ENCODE results near the gene HAUS8.

The HAUS8 gene

DNA sequence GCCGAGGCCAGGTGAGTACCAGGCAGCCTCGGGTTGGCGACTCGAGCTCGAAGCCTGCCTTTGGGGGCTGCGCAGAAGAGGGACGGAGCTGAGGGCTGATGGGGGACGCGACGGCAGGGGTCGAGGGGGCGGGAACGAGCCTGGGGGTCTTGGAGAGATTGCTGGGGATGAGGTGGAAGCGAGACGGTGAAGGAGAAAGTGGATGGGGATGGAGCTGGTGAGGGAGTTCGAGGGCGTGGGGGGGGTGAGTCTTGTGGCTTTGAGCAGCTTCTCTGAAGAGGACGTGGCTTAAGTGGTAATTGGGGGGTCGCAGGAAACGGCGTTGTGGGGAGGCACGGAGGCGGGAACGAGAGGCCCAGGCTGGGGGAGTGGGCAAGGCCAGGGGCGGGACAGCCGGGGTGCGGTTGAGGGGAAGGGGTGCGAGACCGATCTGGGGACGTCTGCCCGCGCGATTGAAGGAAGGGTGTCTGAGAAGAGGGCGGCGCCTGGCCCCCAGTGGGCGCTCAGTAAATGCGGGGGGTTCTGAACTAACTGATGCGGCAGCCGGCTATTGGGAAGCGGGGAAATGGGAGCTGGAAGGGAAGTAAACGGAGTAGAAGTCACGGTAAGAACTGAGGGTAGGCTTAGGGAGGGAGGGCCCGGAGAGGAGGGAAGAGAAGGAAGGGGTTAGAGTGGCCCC lies 751 bp upstream of the HAUS8 start:
- DNase-seq (ENCODE audit: low read depth, low spot score), result peak; percentile 55

DNA sequence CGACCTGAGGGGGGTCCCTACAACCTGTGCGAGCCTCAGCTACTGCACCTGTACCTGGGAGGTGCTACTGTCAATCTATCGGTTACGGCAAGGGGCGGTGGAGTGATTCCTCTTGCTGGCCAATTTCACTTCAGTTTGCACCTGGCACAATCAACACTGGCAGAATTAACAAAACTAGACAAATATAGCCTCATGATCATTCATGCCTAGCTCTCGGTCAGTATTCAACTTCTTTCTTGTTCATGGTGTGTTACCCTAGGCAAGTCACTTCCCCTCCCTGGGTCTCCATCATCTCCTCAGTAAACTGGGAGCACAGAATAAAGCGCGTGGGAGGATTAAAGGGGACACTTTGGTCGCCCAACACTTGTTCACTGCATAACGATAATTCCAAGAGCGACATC lies 618 bp downstream of the HAUS8 start:
- DNase-seq (ENCODE audit: low read depth, low spot score), result no peak

DNA sequence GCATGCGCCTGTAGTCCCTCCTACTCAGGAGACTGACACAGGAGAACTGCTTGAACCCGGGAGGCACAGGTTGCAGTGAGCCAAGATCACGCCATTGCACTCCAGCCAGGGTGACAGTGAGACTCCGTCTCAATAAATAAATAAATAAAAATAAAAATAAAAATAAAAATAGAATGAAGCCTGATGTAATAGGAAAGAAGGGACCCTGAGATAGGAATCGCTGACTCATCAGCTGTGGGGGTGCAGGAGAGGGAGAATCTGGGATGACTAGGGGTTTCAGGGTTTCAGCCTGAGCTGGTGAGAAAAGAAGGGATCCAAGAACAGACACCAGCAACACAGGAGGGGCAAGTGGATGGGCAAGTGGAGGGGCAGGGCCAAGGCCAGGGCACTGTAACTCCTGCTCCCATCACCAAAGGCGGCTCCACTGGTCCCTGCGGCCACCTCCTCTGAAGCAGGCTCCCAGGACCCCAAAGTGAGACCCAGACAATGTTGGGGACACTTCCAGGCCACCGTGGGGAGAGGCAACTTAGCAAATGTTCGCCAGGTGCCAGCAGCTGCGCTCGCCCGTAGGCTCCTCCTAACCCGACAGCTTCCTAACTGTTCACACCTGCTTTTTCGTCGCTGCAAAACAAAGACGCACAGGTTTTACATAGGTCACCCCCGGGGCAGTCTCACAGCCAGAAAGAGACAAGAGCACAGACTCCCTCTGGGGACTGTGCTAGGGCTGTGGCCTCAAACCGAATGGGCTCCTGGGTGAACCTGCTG lies 1.2 kb downstream of the HAUS8 start:
- DNase-seq (ENCODE audit: low read depth, low spot score), result no peak

DNA sequence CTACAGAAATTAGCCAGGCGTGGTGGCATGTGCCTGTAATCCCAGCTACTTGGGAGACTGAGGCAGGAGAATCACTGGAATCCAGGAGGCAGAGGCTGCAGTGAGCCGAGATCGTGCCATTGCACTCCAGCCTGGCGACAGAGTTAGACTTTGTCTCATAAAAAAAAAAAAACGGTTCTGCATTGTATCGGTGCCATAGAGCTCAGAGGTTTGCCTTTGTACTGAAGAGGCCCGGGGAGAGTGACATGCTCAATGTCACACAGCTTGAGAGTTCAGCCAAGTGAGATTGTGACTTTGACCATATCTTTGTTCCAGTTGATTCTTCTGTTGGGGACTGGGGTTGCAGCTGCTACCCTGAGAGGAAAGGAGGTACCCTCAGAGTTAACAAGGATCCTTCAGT lies 4.3 kb downstream of the HAUS8 start:
- DNase-seq (ENCODE audit: low read depth, low spot score), result no peak

DNA sequence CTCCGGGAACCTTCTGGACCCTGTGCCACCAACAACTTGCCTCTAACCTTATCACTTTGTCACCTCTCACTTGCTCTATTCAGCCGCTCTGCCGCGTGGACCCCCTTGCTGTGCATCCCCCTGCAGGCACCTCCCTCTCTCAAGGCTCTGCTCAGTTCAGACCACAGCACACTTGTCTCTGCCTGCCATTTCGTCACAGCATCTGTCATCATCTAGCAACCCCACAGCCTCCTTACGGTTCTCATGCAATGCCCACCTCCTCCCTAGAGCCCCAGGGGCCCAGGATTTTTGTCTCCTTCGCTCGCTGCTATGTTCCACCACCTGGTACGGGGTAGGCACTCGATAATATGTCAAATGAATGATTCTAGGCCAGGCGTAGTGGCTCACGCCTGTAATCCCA lies 4.8 kb downstream of the HAUS8 start:
- DNase-seq (ENCODE audit: low read depth, low spot score), result no peak

DNA sequence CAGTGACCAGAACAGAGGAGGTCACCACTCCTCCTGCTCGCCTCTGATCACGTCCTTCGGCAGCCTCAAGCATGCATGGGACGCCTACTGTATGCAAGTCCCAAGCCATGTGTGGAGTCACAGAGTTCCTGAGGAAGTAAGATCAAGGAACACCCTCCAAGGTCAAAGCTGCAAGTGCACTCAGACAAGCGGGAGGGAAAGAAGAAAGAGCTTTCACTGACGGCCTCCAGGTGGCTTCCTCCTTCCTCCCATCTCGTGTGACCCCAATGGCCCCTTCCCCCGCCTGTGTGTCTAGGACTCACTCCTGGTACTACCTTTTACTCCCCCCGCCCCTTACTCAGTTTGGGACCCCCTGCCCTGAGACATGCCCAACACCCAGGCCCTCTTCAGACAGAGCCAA lies 6.1 kb downstream of the HAUS8 start:
- no peak for DNase-seq (ENCODE audit: low read depth, low spot score)

DNA sequence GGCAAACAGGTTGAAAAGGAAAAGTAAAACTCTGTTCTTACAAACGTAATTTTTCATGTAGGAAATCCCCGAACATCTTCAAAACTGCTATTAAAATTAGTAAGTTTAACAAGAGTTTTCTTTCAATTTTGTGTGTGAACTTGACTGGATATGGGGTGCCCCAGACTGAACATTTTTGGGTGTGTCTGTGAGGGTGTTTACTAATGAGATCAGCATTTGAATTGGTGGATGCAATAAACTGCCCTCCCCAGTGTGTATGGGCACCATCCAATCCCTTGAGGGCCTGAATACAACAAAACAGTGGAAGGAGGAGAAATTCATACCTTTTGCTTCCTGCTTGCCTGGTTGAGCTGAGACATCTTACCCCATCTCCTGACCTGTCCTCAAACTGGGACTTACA lies 11.8 kb downstream of the HAUS8 start:
- DNase-seq (ENCODE audit: low read depth, low spot score), result no peak

DNA sequence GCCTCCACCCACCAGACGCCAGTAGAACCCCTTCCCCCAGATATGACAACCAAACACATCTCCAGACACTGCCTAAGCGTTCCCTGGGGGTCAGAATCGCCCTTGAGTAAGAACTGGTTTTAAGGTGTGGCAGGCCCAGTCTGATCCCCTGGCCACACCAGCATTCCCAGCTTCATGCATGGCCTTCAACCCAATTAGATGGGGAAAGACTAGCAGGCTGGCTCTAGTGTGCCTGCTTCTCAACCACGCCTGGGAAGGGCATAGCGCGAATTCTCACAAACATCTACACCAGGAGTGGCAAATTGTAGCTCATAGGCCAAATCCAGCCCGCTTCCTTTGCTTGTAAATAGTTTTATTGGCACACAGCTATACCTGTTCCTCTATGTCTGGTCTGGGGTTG lies 13.6 kb downstream of the HAUS8 start:
- no peak for DNase-seq (ENCODE audit: low read depth, low spot score)

DNA sequence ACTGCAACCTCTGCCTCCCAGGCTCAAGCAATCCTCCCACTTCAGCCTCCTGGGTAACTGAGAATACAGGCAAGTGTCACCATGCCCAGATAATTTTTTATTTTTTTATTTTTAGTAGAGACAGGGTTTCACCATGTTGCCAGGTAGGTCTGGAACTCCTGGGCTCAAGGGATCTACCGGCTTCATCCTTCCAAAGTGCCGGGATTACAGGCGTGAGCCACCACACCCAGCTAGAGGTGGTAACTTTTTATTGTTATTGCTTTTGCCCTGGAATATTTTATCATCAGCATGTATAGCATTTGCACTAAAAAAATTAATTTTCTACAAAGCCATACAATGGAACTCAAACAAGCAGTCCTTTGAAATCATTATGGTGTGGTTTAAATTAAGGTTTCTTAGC lies 14.0 kb downstream of the HAUS8 start:
- DNase-seq (ENCODE audit: low read depth, low spot score), result no peak

DNA sequence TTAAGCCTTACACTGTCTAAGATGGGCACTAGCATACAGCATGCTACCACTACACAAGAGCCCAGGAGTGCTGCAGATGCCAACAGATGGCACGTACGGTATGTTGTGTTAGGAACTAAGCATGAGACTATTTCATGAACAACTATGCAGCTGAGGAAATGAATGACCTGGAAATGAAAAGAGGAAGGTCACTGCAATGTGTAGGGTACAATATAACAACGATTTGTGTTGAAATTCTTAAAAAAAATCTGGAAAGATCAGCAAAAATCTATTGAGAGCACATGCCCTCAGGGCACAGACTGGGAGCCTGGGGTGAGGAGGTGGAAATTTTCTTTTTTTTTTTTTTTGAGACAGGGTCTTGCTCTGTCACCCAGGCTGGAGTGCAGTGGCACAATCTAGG lies 14.4 kb downstream of the HAUS8 start:
- no peak for DNase-seq (ENCODE audit: low read depth, low spot score)

DNA sequence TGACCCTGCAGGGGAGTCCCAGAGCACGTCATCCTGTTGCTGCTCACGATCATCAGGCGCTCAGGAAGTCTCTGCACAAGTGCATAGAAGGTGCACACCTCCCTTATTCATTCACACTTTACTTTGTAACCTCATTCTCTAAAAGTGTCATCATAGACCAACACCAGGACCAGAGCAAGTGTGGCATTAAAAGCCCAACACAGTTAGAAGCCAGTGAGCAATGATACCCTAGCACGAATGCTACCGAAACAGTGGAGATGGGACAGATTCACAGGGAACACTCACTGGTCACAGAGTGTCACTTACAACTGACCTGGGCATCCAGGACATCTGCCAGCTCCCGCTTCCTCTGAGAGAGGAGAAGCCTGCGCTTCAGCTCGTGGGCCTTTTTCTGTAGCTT lies 17.0 kb downstream of the HAUS8 start:
- peak; percentile 52 for DNase-seq (ENCODE audit: low read depth, low spot score)

DNA sequence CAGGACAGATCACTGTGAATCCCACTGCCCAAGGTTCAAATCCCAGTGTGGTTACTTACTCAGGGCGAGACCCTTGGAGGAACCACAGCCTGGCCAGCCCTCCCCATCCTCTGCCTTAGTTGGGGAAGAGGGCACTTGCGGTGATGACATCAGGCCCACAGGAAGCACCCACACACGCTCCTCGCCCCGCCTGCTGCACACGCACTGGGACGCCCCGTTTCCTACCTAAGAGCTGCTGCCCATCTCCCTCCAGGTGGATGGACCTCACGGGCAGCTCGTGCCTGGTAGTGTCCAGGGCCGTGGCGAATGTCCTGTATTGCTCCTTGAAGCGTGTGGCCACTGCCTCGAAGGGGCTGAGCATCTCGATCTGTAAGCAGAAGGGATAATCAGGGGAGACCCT lies 19.6 kb downstream of the HAUS8 start:
- DNase-seq (ENCODE audit: low read depth, low spot score), result no peak

DNA sequence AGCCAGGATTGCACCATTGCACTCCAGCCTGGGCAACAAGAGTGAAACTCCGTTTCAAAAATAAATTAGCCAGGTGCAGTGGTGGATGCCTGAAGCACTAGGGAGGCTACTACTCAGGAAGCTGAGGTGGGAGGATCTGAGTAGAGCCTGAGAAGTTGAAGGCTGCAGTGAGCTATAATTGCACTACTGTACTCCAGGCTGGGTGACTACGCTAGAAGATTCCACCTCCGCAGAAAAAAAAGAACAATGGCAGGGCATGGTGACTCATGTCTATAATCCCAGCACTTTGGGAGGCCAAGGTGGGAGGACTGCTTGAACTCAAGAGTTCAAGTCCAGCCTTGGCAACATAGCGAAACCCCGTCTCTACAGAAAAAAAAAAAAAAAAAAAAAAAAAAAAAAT lies 20.5 kb downstream of the HAUS8 start:
- no peak for DNase-seq (ENCODE audit: low read depth, low spot score)

DNA sequence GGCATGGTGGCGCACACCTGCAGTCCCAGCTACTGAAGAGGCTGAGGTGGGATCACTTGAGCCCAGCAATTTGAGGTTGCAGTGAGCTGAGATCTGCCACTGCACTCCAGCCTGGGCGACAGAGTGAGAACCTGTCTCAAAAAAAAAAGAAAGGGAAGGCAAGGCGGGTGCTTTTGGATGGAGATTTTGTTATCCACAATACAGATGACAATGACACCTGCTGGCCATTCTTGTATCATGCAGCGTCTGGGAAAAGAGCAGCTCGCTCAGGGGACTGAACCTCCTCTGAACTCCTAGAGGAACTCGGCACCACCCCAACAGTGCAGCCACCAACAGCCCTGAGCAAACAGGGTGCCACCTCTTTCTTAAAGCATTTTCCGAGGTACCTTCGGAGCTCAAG lies 22.8 kb downstream of the HAUS8 start:
- peak; percentile 73 for DNase-seq (ENCODE audit: low read depth, low spot score)

DNA sequence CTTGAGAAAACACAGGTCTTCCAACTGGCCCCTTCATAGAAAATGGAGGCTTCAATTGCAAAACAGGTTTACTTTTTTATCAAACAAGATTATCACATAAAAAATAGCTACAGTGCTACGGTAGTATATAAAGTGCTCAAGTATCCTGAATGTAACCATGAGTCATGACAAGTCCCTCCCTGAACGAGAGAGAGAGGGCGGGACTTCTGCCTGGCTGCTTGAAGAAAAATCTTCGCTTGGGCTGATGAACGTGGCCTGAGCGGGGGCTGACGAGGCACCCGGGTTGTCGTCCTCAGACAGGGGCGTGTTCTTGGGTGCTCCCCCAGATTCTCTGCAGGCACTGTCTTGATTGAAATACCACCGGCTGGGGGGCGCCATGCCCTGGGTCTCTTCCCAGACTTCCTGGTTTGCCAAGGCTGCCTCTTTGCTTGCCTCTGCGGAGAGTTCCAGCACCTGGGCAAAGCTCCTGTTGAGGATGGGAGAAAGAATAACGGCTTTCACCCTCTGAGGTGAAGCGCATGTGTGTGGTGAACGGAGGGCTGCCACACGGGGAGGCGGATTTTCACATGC lies 25.5 kb downstream of the HAUS8 start:
- peak; percentile 64 for DNase-seq (ENCODE audit: low read depth, low spot score)

DNA sequence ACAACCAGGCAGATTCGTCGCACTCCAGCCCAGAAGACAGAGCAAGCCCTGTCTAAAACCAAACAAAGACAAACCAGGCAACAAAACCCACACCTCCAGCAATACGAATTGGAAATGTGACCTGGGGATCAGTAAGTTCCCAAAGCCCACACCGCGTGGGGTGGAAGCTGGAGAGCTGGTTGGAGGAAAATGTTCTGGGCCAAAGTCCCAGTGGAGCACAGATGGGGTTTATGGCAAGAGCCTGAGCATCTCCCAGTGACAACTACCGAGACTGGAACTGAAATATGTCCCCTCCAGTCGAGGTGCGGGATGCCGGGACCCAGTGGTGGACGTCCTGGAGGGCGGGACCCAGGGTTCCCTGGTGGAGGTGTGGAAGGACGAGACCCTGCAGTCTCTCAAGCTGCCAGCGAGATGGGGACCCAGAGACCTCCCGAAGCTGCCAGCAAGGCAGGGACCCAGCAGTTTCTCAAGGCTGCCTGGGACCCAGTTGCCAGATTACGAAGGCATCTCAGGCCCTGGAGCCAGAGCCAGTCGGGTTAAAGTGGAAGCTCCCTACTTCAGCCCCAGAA lies 26.3 kb downstream of the HAUS8 start:
- no peak for DNase-seq (ENCODE audit: low read depth, low spot score)

DNA sequence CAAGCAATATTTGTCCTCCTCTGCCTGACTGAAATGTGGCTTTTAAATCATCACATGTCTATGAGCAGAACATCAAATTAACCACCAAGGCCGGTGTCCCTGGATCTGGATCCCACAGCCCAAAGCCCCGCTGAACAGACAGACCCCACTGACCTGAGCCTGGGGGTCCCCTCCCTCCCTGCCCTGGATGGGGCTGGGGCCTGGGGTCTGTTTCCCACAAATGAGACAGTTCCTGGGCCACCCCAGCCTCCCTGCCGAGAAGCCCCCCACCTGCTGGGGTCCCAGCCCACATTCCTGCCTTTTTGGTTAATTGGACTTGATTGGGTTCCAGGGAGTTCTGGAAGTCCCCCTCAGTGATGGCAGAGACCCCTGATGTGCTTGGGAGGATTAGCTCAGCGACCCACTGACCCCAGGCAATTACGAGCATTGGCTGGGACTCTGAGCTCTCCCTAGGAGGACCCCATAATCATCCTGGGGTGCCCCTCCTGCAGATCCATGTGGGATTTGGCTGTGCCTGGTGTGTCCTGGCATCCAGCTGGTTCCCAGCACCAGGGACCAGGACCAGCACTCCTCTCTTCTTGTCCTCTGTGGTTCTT lies 29.2 kb downstream of the HAUS8 start:
- DNase-seq (ENCODE audit: low read depth, low spot score), result no peak

DNA sequence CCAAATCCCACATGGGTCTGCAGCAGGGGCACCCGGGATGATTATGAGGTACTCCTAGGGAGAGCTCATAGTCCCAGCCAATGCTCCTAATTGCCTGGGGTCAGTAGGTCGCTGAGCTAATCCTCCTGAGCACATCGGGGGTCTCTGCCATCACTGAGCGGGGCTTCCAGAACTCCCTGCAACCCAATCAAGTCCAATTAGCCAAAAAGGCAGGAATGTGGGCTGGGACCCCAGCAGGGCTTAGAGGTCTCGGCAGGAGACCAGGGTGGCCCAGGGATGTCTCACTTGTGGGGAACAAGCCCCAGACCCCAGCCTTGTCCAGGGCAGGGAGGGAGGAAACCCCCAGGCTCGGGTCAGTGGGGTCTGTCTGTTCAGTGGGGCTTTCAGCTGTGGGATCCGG lies 31.5 kb downstream of the HAUS8 start:
- DNase-seq (ENCODE audit: low read depth, low spot score), result no peak

DNA sequence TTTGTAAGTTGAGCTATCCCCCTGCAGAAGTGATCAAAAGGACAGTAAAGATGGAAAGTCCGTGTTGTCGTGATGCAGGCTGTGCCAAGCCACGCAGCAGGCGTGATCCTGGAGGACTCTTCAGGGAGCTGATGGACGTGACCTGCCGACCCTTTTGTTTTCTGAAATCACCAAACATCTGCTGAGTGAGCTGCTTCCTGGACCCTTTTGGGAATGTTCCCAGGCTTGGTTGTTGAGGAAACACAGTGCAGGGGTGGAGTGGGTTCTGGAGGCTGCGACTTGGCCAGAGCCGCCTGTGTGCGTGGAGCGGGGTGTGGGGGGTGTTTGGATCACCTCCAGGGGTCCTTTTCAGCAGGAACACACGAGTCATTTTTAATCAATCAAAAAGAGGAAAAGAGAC lies 33.3 kb downstream of the HAUS8 start:
- no peak for DNase-seq (ENCODE audit: low read depth, low spot score)

DNA sequence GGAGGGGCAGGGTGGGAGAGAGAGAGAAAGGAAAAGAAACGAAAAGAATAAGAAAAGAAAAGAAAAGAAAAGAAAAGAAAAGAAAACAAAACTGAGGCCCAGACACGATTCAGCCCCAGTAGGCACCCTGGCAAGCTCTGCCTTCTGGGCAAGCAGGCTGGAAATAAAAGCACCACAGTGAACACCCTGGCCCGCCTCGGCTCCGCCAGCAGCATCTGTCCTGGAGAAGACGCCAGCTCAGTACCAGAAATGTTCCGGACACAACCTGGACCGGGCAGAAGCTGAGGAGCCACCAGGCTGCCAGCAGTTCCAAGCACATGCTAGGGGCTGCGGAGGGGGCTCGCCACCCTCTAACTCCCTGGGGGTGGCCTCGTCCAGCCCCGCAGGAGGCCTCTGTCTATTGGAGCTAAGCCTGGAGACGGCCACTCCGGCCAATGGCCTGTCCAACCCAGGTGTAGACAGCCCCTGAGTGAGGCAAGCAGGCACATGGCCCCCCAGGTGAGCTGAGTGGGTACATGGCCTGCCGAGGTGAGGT lies 37.2 kb downstream of the HAUS8 start:
- no peak for DNase-seq (ENCODE audit: low read depth, low spot score)

DNA sequence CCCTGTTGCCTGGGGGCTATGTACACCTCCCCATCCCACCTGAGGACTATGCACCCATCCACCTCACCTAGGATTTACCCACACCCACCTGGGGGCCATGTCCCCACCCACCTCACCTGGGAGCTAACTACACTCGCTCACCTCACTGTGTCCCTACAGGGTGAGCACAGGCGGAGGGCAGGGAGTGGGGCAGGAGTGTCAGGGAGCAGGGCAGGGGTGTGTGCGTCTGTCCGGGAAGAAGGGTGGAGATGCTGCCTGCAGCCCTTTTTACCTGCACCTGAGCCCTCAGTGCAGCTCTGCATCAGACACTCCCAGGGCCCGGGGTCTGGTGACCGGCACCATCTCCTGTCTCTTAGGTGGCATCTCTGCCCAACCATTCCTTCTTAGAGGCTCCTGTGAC lies 38.1 kb downstream of the HAUS8 start:
- DNase-seq (ENCODE audit: low read depth, low spot score), result no peak

DNA sequence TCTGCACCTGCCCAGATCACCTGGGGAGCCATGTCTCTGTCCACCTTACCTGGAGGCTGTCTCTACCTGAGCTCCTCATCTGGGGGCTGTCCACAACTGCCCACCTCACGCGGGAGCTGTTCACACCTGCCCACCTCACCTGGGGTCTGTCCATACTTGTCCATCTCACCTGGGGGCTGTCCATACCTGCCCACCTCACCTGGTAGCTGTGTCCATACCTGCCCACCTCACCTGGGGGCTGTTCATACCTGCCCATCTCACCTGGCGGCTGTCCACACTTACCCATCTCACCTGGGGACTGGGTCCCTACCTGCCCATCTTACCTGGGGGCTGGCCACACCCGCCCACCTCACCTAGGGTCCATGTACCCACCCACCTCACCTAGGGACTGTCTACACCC lies 38.6 kb downstream of the HAUS8 start:
- no peak for DNase-seq (ENCODE audit: low read depth, low spot score)
